Cardiac fibroblast (primary cell): ENCODE results near the gene ALG11.

Experiments
- DNase-seq, 2 donors: peaks; one replicate each; pipeline versions ENCODE4 v3.0.0 to v3.0.0-alpha.2; 2010; ENCODE audit warnings: low read depth in 2 of 2
- H3K4me3 ChIP-seq, 2 donors: replicated peaks in 1 of 2; 1 replicate in 1 of 2; 2 replicates in 1 of 2; pipeline ENCODE4 v1.5.1; 2011; ENCODE audit warnings: low read depth in 2 of 2, low read length in 2 of 2, mild to moderate bottlenecking in 2 of 2, moderate library complexity in 1 of 2
- TF ChIP-seq, protein P1 (sequence below): IDR thresholded peaks from one replicate; pipeline ENCODE4 v1.5.1; 2011; ENCODE audit warnings: low read depth, mild to moderate bottlenecking, low read length, inconsistent platforms

ALG11 gene

DNA sequence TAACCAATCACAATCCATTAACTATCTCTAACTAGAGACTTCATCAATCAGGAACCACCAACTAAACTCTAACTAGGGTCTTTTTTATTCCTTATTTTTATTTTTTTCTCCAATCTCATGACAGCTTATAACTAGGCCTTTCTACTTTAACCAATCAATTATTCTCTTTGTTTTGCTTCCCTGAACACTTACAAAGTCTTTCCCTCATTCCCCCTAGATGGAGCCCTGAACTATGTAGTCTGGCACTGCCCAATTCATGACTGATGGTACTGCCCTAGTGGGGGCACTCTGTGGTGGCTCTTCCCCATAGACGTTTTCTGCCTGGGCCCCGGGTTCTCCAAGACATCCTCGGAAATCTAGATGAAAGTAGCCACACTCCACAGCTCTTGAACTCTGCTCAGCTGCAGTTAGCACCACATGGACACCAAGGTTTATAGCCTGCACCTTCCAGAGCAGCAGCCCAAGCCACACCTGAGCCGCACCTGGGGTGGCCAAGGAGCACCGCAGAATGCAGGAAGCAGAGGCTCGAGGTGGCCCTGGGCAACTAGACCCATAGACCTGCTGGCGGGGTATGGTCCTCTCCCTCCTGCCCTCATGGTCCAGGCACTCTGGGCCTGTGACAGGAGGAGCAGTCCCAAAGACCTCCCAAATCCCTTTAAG lies 7.6 kb upstream of the ALG11 start:
- TF ChIP-seq, protein P1, sequence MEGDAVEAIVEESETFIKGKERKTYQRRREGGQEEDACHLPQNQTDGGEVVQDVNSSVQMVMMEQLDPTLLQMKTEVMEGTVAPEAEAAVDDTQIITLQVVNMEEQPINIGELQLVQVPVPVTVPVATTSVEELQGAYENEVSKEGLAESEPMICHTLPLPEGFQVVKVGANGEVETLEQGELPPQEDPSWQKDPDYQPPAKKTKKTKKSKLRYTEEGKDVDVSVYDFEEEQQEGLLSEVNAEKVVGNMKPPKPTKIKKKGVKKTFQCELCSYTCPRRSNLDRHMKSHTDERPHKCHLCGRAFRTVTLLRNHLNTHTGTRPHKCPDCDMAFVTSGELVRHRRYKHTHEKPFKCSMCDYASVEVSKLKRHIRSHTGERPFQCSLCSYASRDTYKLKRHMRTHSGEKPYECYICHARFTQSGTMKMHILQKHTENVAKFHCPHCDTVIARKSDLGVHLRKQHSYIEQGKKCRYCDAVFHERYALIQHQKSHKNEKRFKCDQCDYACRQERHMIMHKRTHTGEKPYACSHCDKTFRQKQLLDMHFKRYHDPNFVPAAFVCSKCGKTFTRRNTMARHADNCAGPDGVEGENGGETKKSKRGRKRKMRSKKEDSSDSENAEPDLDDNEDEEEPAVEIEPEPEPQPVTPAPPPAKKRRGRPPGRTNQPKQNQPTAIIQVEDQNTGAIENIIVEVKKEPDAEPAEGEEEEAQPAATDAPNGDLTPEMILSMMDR: no peak
- no peak for DNase-seq
- H3K4me3 ChIP-seq: no peak overlapping the region

DNA sequence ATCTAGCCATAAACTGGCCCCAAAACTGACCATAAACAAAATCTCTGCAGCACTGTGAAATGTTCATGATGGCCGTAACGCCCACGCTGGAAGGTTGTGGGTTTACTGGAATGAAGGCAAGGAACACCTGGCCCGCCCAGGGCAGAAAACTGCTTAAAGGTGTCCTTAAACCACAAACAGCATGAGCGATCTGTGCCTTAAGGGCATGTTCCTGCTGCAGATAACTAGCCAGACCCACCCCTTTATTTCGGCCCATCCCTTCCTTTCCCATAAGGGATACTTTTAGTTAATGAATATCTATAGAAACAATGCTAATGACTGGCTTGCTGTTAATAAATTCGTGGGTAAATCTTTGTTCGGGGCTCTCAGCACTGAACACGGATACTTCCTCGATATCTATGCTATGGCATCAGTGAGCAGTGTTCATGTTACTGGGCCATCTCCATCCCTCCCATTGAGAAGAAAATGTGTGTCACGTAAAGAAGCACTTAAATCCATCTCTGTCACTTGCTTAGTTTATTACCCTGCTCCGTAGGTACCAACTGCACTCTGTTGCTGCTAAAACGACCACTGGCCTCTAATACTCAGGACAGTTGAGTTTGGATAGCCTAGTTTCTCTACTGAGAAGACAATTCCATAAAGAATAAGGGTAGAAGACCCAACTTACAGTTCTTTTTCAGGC lies 6.2 kb upstream of the ALG11 start:
- H3K4me3 ChIP-seq: no peak overlapping the region
- DNase-seq: no peak
- TF ChIP-seq, protein P1: no peak

DNA sequence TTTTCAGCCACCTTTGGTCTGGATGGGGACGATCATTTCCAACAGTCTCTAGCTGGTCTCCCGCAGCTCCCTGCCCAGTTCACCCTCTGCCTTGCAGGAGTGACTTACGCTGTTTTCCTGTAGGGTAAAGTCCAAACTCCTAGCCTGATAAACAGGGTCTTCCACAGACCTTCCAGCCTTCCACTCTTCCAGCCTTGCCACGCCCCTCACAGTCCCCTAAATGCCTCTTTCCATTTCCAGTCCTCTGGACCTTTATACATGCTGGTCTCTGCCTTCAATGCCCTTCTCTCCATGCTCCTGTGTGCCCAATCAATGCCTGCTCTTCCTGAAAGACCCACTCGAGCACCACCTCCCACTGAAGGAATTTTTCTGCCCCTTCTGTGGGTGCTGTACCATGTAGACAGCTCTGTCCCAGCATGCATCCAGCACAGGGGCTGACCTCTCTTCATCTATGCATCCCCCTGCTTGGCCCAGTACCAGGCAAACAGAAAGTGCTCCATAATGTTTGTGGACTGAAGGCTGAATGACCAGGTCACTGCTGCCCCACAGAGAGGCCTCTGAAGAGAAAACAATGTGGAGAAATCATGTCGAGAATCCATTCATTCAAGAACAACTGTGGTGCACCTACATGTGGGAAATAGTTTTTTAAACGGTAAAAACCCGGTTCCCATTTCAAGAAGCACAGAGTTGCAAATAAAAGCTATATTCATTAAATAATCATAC lies 5.5 kb upstream of the ALG11 start:
- TF ChIP-seq, protein P1: no peak
- DNase-seq: no peak
- no peak overlapping the region for H3K4me3 ChIP-seq

DNA sequence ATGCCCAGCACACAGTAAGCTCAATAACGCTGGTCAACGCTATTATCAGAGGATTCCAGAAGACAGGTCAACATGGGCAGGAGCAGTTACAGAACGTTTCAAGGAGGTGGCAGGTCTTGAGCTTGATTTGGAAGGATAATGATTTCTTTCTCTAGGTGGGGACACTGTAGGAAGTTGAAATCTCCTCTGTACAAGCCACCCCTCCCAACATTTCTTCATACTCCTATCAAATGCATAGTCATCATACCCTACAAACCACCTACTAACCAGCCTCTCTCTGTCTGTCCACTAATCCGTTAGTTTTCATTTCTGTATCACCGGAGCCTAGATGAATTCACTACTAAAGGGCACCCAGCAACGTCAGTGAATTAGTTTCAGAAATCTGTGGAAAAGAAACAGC lies 2.3 kb upstream of the ALG11 start:
- TF ChIP-seq, protein P1: no peak
- DNase-seq: no peak
- H3K4me3 ChIP-seq: no peak overlapping the region

DNA sequence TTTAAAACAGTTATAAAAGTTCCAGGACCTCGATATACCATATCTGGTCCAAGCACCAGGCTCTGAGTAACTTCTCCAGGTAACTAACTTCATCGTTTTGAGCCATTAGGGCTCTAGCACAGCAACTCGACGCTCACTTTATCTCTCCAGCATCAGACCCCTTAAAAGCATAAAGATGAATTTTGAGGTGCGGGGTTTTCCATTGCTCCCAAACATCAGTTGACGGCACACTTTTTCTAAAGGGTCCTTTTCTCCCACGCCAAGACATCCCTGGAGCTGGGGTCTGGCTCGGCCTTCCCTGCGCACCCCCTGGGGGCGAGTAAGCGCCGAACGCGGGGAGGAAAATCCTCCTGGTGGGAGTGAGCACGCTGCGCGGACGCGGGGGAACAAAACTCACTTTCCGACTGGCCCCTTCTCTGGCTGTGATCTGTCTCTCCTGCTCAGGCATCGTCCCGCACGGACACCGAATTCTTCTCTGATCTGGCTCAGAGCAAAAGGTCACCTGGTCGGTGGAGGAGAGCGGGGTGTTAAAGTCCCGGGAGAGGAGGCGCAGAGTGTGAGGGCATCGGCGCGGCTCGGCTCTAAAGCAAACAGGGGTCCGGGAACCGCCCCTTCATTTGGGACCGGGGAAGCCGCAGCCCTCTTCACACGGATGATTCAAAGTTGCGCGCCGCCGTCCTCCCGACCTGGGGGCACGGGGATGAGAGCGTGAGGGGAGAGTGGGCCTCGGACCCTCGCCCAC lies 1.1 kb upstream of the ALG11 start, which contains the start of gene ATP7B:
TSS of gene ATP7B (minus strand) at position 561 of the 742 bp plus-strand sequence. CDS start at position 448, 113 bp downstream.
- peak within 1 kb of the TSS; percentile 96 to 99 for H3K4me3 ChIP-seq
- DNase-seq: no peak
- TF ChIP-seq, protein P1: peak; percentile 22

DNA sequence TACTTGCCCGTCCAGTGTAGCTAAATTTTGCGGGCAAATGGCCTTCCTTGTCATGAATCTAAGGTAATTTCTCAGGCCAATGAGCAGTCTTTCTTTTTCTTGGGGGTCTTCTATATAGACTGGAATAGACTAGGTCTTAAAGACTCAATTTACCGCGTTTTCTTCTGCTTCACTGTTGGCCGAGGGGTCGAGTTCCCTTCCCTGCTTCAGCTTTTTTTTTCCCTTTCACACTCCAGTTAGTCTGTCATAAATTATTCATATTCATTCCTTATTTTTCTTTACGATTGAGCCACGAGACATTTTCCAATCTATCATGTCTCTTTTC lies 276 bp downstream of the ALG11 start:
- TF ChIP-seq, protein P1: no peak
- peak overlapping the region; percentile 96 to 99 for H3K4me3 ChIP-seq
- DNase-seq: no peak
